Body of pancreas (tissue), 4 donors: ENCODE data around the gene IL1RAPL1.

Source experiments
- CTCF ChIP-seq, 7 experiments: fragments of 450-650 bp in 4 of 7; fragments of 200-600 bp in 3 of 7; sonication (generic) in 3 of 7; IDR thresholded peaks; one replicate each; pipeline ENCODE4 v1.5.1; 2016 to 2019; ENCODE audit warnings: antibody characterized with exemption in 7 of 7
- POLR2A ChIP-seq, 3 donors: fragments of 450-650 bp; IDR thresholded peaks; one replicate each; pipeline ENCODE4 v1.6.1; 2016; ENCODE audit warnings: antibody characterized with exemption in 3 of 3, mild to moderate bottlenecking in 2 of 3

- TF ChIP-seq POLR2A (IDR thresholded peaks at IDR 0.05) (no peak), CTCF (IDR thresholded peaks at IDR 0.05) (no peak)
These were observed 215.4 kb downstream of the IL1RAPL1 start for GRCh38 chrX:28802625-28803024.
